ENCODE measurements around the gene STARD3. TPM values are rescaled to one million over a fixed set of nuclear protein-coding genes. Genes with fewer than 3 reads are reported as not detected.

Gene STARD3
- total RNA-seq, 1 donor from 2014 or later, result 11.5 TPM

DNA sequence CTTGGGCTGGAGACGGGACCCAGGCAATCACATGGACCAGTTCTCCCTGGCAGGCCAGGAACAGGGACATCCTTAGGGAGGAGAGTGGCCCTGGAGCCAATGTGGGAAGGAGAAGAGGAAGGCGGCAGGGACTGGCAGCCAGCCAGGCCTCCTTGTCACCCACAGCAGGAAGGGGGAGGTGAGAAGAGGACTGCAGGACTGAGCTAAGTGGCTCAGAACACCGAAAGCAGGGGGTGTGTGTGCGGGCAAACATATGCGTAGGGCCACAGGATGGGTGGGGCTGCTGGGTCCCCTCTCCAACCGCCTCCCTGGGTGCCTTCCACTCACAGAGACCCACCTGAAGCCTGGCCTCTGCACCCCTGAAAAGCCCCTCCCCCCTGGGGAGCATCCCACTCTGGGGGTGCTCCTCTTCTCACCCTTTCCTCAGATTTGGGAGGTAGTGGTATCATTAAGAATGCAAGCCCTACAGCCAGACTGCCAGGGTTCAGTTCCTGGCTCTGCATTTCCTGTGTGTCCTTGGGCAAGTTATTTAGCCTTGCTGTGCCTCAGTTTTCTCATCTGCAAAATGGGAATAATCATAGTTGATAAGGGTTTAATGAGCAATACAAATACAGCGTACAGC lies 39.4 kb downstream of the STARD3 start:
- peak overlapping the region; percentile 99 for H3K27ac ChIP-seq (ENCODE audit: low read depth, low read length)
- H3K36me3 ChIP-seq (ENCODE audit: control insufficient read depth in 3 of 3, insufficient read depth in 3 of 3, low read length in 3 of 3), result peaks cover 0 to 5% (median 0%) of the 10 kb centered on the region in 3 donors
- peaks cover 0 to 4% (median 0%) of the 10 kb centered on the region in 3 donors for H3K27me3 ChIP-seq (ENCODE audit: control insufficient read depth in 3 of 3, insufficient read depth in 3 of 3, low read length in 3 of 3)
- H3K4me1 ChIP-seq (ENCODE audit: control insufficient read depth in 3 of 3, insufficient read depth in 3 of 3, low read length in 3 of 3), result peaks cover 68 to 91% (median 71%) of the 10 kb centered on the region in 3 donors
- H3K4me3 ChIP-seq (ENCODE audit: low read length in 3 of 3), result peak overlapping the region in 2 of 3 donors; percentile 29 to 45
- H3K9ac ChIP-seq (ENCODE audit: low read depth in 1 of 3, low read length in 3 of 3), result peak overlapping the region in 2 of 3 donors; percentile 42 to 73
- H3K9me3 ChIP-seq (ENCODE audit: control insufficient read depth in 3 of 3, low read length in 3 of 3), result no peaks in the 10 kb centered on the region

DNA sequence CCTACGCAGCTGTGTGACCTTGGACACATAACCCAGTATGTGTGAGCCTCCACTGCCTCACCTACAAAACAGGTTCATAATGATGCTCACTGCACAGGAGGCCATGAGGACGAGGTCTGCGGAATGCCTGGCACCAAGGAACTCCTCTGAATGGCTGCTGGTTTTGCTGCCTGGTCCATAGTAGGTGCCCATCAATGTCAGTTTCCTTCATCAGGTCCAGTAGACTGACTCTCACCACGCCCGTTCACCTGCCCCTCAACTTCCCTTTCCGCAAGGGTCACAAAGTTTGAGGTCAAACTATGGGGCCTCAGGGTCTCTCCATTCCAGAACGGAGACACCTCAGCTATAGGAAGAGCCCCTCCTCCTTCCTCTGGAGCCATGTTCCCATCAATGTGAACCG lies 40.1 kb downstream of the STARD3 start:
- peak overlapping the region; percentile 99 for H3K27ac ChIP-seq (ENCODE audit: low read depth, low read length)
- no peaks in the 10 kb centered on the region for H3K9me3 ChIP-seq (ENCODE audit: control insufficient read depth in 3 of 3, low read length in 3 of 3)
- peaks cover 60 to 83% (median 63%) of the 10 kb centered on the region in 3 donors for H3K4me1 ChIP-seq (ENCODE audit: control insufficient read depth in 3 of 3, insufficient read depth in 3 of 3, low read length in 3 of 3)
- peak overlapping the region; percentile 62 to 69 (median 63) for H3K9ac ChIP-seq (ENCODE audit: low read depth in 1 of 3, low read length in 3 of 3)
- no peaks in the 10 kb centered on the region for H3K27me3 ChIP-seq (ENCODE audit: control insufficient read depth in 3 of 3, insufficient read depth in 3 of 3, low read length in 3 of 3)
- peaks cover 0 to 5% (median 0%) of the 10 kb centered on the region in 3 donors for H3K36me3 ChIP-seq (ENCODE audit: control insufficient read depth in 3 of 3, insufficient read depth in 3 of 3, low read length in 3 of 3)
- H3K4me3 ChIP-seq (ENCODE audit: low read length in 3 of 3), result peak overlapping the region; percentile 29 to 45 (median 31)

DNA sequence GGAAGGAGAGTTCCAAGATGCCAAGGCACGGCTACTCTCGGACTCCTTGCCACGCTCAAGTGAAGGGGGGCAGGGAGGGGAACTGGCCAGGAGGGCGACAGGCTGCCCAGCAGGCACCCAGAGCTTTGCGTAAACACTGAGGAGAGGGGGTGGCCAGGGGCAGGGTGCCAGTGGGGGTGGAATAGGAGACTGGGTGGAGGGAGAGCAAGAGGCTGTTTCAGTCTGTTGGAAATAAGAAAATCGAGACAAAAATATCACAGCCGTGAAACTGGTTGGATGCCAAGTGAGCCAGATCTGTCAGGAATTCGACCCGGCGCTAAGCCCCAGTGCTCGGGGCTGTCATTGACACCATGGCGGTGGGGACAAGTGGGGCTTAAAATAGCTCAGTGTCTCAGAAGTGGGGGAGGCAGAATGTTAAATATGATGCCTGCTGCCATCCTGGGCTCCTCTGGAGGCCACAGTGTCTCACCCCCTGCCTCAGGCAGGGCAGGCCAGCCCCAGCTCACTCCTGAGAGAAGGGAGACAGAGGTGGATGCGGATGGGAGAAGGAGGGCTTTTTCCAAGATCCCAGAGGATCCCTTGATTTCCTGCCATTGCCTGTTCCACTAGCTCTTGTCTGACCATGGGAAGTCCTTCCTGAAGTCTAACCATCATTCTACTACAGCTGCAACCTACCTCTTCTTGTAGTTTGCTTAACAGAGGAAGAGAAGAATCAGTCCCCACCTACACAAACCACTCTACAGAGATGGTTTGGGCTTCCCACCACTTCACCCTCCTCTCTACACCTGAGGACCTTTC lies 40.8 kb downstream of the STARD3 start:
- Histone ChIP-seq H3K9me3 (ENCODE audit: control insufficient read depth in 3 of 3, low read length in 3 of 3) (no peaks in the 10 kb centered on the region), H3K27ac (ENCODE audit: low read depth, low read length) (peak overlapping the region; percentile 99), H3K27me3 (ENCODE audit: control insufficient read depth in 3 of 3, insufficient read depth in 3 of 3, low read length in 3 of 3) (no peaks in the 10 kb centered on the region), H3K9ac (ENCODE audit: low read depth in 1 of 3, low read length in 3 of 3) (peak overlapping the region; percentile 63 to 69 (median 66)), H3K4me1 (ENCODE audit: control insufficient read depth in 3 of 3, insufficient read depth in 3 of 3, low read length in 3 of 3) (peaks cover 57 to 79% (median 59%) of the 10 kb centered on the region in 3 donors), H3K4me3 (ENCODE audit: low read length in 3 of 3) (peak overlapping the region; percentile 31 to 60 (median 46)), H3K36me3 (ENCODE audit: control insufficient read depth in 3 of 3, insufficient read depth in 3 of 3, low read length in 3 of 3) (peaks cover 0 to 5% (median 0%) of the 10 kb centered on the region in 3 donors)

DNA sequence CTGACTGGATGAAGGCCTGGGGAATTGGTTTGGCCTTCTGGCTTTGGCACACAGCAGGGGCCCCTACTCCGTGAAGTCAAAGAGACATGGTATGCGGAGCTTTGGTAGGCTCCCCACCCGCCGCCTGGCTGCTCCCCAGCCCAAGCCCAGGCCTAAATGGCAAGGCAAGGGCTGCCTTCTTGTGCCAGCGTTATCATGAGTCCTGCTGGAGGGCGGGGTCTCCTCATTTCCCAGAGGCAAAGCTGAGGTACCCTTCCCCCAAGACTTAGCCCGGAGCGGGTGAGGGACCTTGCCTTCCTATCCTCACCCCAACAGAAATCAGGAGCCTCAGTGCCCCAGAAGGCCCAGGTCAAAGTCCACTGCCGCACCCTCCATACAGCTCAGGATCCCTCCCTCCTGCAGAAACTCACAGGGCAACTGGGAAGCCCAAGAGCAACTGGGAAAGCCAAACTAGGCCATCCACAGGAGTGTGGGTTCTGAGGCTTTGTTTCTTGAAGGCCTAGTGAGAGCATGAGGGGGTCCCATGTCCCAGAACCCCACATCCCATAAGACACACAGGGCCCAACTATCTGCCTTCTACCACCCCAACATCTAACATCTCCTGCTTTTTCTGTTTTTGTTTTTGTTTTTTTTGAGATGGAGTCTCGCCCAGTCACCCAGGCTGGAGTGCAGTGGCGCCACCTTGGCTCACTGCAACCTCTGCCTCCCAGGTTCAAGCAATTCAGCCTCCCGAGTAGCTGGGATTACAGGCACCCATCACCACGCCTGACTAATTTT lies 41.6 kb downstream of the STARD3 start:
- H3K4me3 ChIP-seq (ENCODE audit: low read length in 3 of 3), result peak overlapping the region in 2 of 3 donors; percentile 46 to 60
- H3K27ac ChIP-seq (ENCODE audit: low read depth, low read length), result peak overlapping the region; percentile 99
- peak overlapping the region; percentile 63 to 69 (median 66) for H3K9ac ChIP-seq (ENCODE audit: low read depth in 1 of 3, low read length in 3 of 3)
- H3K4me1 ChIP-seq (ENCODE audit: control insufficient read depth in 3 of 3, insufficient read depth in 3 of 3, low read length in 3 of 3), result peaks cover 57 to 71% (median 59%) of the 10 kb centered on the region in 3 donors
- peaks cover 0 to 10% (median 6%) of the 10 kb centered on the region in 3 donors for H3K36me3 ChIP-seq (ENCODE audit: control insufficient read depth in 3 of 3, insufficient read depth in 3 of 3, low read length in 3 of 3)
- H3K27me3 ChIP-seq (ENCODE audit: control insufficient read depth in 3 of 3, insufficient read depth in 3 of 3, low read length in 3 of 3), result no peaks in the 10 kb centered on the region
- H3K9me3 ChIP-seq (ENCODE audit: control insufficient read depth in 3 of 3, low read length in 3 of 3), result no peaks in the 10 kb centered on the region

DNA sequence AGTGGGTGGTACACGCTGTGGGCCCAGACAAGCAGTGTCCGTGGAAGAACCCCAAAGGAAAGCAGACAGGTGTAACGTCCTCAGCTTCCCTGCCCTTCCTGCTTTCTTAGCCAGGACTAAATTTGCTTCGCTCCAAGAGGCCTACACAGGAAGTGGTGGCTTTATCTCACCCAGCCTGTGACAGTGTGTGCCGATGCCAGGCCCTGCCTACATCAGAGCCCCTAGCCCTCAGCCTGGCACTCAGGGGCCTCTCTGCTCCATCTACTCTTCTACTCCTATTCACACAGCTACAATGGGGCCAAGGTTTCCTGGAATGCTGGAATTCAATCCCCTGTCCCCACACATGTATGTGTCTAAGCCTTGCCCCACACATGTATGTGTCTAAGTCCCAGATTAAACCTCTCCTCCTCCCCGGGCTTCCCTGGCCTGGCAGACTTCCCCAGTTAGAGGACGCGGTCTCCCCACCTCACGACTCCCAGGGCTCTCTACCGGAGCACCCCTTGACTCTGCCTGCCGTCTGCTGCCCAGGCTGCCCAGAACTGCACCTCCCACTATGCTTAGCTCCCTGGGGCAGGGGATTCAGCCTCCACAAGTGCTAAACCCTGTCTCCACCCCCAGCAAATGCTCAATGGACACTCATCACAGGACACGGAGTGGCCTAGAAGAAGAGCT lies 42.7 kb downstream of the STARD3 start:
- H3K9me3 ChIP-seq (ENCODE audit: control insufficient read depth in 3 of 3, low read length in 3 of 3), result no peaks in the 10 kb centered on the region
- peaks cover 53 to 60% (median 56%) of the 10 kb centered on the region in 3 donors for H3K4me1 ChIP-seq (ENCODE audit: control insufficient read depth in 3 of 3, insufficient read depth in 3 of 3, low read length in 3 of 3)
- no peaks in the 10 kb centered on the region for H3K27me3 ChIP-seq (ENCODE audit: control insufficient read depth in 3 of 3, insufficient read depth in 3 of 3, low read length in 3 of 3)
- H3K9ac ChIP-seq (ENCODE audit: low read depth in 1 of 3, low read length in 3 of 3), result peak overlapping the region; percentile 52 to 68 (median 64)
- H3K27ac ChIP-seq (ENCODE audit: low read depth, low read length), result peak overlapping the region; percentile 99
- H3K36me3 ChIP-seq (ENCODE audit: control insufficient read depth in 3 of 3, insufficient read depth in 3 of 3, low read length in 3 of 3), result peaks cover 8 to 14% (median 13%) of the 10 kb centered on the region in 3 donors
- peak overlapping the region in 1 of 3 donors; percentile 41 for H3K4me3 ChIP-seq (ENCODE audit: low read length in 3 of 3)

DNA sequence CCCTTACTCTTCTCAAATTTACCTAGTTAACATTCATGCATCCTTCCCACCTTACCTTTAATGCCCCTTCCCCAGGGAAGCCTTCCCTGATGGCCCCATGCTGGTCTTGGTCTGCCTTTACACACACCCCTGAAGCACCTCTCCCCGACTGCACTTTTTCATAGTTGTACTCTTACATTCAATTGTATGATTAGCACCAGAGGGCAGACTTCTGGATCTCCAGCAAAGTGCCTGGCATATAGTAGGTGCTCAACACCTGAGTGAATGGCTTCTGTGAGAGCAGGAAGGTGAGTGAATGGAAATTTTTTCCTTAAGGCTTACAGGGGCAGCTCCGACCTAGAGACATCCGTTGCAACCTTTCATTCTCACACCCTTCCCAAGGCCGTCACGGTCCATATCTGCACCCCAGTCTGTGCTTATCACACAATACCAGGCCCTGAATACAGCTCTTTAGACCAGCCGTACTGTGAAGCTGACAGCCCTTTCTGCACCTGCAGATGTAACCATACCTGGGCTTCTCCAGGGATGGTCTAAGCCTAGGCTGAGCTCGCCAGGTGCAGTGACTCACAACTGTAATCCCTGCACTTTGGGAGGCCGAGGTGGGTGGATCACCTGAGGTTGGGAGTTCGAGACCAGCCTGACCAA lies 46.5 kb downstream of the STARD3 start:
- no peak overlapping the region for H3K9ac ChIP-seq (ENCODE audit: low read depth in 1 of 3, low read length in 3 of 3)
- H3K27me3 ChIP-seq (ENCODE audit: control insufficient read depth in 3 of 3, insufficient read depth in 3 of 3, low read length in 3 of 3), result no peaks in the 10 kb centered on the region
- peaks cover 29 to 35% (median 31%) of the 10 kb centered on the region in 3 donors for H3K4me1 ChIP-seq (ENCODE audit: control insufficient read depth in 3 of 3, insufficient read depth in 3 of 3, low read length in 3 of 3)
- no peaks in the 10 kb centered on the region for H3K9me3 ChIP-seq (ENCODE audit: control insufficient read depth in 3 of 3, low read length in 3 of 3)
- no peak overlapping the region for H3K27ac ChIP-seq (ENCODE audit: low read depth, low read length)
- peaks cover 17 to 23% (median 17%) of the 10 kb centered on the region in 3 donors for H3K36me3 ChIP-seq (ENCODE audit: control insufficient read depth in 3 of 3, insufficient read depth in 3 of 3, low read length in 3 of 3)
- no peak overlapping the region for H3K4me3 ChIP-seq (ENCODE audit: low read length in 3 of 3)

DNA sequence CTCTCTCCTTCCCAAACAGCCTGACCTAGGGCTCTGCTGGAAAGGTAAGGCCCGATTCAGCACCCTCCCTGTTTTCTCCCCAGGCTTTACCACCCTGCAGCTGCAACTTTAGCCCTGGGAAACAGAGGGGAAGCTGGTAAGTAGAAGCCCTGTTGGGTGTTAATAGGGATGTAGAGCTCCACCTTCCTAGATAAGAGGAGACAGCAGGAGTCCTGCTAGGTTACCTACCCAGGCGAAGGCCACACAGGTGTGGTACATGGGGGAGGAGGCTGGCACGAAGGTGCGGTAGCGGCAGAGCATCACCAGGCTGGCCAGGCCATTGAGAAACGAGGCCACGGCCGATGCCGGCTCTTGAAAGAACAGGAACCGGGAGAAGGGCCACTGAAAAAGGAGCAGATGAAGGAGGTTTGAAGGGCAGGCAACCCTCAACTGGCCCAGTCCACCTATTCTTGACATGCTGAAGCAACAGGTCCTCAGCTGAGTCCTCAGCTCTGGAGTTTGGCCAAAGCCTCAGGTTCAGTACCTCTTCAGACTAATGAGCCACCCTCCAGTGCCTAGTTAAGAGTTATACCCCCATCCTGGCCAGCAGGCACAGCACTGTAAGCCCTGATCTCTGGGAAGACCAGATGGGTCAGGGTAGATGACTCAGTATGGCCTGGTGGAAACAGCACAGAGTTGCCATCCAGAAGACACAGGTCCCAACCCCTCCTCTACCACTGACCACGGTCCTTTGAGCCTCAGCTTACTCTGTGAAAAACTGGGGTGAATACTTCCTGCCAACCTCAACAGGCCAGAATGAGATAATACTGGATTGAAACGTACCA lies 47.6 kb downstream of the STARD3 start:
- Histone ChIP-seq H3K4me1 (ENCODE audit: control insufficient read depth in 3 of 3, insufficient read depth in 3 of 3, low read length in 3 of 3) (peaks cover 25 to 32% (median 26%) of the 10 kb centered on the region in 3 donors), H3K36me3 (ENCODE audit: control insufficient read depth in 3 of 3, insufficient read depth in 3 of 3, low read length in 3 of 3) (peaks cover 17 to 21% (median 17%) of the 10 kb centered on the region in 3 donors), H3K9ac (ENCODE audit: low read depth in 1 of 3, low read length in 3 of 3) (no peak overlapping the region), H3K4me3 (ENCODE audit: low read length in 3 of 3) (no peak overlapping the region), H3K27ac (ENCODE audit: low read depth, low read length) (no peak overlapping the region), H3K27me3 (ENCODE audit: control insufficient read depth in 3 of 3, insufficient read depth in 3 of 3, low read length in 3 of 3) (no peaks in the 10 kb centered on the region), H3K9me3 (ENCODE audit: control insufficient read depth in 3 of 3, low read length in 3 of 3) (no peaks in the 10 kb centered on the region)

DNA sequence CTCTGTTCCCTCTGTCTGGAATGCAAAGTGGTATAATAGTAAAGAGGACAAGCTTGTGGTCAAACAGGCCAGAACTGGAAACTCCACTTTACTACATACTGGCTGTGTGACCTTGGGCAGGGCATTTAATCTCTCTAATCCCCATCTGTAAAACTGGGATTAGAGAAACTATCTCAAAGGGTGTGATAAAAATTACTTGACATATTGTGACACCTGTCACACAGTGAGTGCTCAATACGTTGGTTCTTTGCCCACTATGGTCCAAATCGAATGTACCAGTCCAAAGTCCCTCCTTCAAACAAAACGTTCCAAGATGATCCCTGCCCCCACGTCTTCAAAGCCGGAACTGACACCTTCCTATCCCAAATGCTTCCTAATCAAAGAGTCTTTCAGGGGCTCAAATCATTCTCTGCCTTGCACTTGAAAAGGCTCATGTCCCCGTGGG lies 50.2 kb downstream of the STARD3 start:
- Histone ChIP-seq H3K4me1 (ENCODE audit: control insufficient read depth in 3 of 3, insufficient read depth in 3 of 3, low read length in 3 of 3) (peaks cover 18 to 20% (median 20%) of the 10 kb centered on the region in 3 donors), H3K27ac (ENCODE audit: low read depth, low read length) (peak overlapping the region; percentile 82), H3K9ac (ENCODE audit: low read depth in 1 of 3, low read length in 3 of 3) (peak overlapping the region; percentile 66 to 87 (median 69)), H3K9me3 (ENCODE audit: control insufficient read depth in 3 of 3, low read length in 3 of 3) (no peaks in the 10 kb centered on the region), H3K36me3 (ENCODE audit: control insufficient read depth in 3 of 3, insufficient read depth in 3 of 3, low read length in 3 of 3) (peaks cover 17 to 30% (median 18%) of the 10 kb centered on the region in 3 donors), H3K4me3 (ENCODE audit: low read length in 3 of 3) (peak overlapping the region; percentile 81 to 94 (median 84)), H3K27me3 (ENCODE audit: control insufficient read depth in 3 of 3, insufficient read depth in 3 of 3, low read length in 3 of 3) (no peaks in the 10 kb centered on the region)
